Neural crest cell (in vitro differentiated cells): Measurements from ENCODE around the gene SSPN. TPM values are rescaled to one million over a fixed set of nuclear protein-coding genes. Genes with fewer than 3 reads are reported as not detected.

ENCODE experiments used
- DNase-seq: peaks from one replicate; pipeline ENCODE4 v3.0.0; 2021; ENCODE audit warnings: low read depth, mixed read lengths, low spot score
- H3K27ac Mint-ChIP-seq: one replicate; pipeline ENCODE4 v1.8.0; 2021; ENCODE audit warnings: mild to moderate bottlenecking, mixed read lengths; ENCODE audit not compliant: unreplicated experiment
- H3K27me3 Mint-ChIP-seq: 2 replicates; pipeline ENCODE4 v1.8.0; 2021; ENCODE audit warnings: low read depth, mild to moderate bottlenecking, mixed read lengths
- H3K36me3 Mint-ChIP-seq: 2 replicates; pipeline ENCODE4 v1.8.0; 2021; ENCODE audit warnings: low read depth, mild to moderate bottlenecking, mixed read lengths
- H3K4me1 Mint-ChIP-seq: 2 replicates; pipeline ENCODE4 v1.8.0; 2021; ENCODE audit warnings: mixed read lengths
- H3K4me3 Mint-ChIP-seq: one replicate; pipeline ENCODE4 v1.8.0; 2021; ENCODE audit warnings: mild to moderate bottlenecking, mixed read lengths
- H3K9me3 Mint-ChIP-seq: 2 replicates; pipeline ENCODE4 v1.8.0; 2021; ENCODE audit warnings: mixed read lengths
- total RNA-seq: library from RNA; stranded (reverse); gene quantifications from 2 replicates; pipeline ENCODE4 v1.2.1, GENCODE V29; 2021
- TF ChIP-seq, protein P1 (sequence below): fragments of 200-600 bp; sonication (generic); conservative IDR thresholded peaks from 2 replicates; pipeline ENCODE4 v1.5.0; 2021; ENCODE audit warnings: antibody characterized with exemption, mild to moderate bottlenecking

Gene SSPN
- total RNA-seq, 1 donor from 2014 or later, result 4.7 TPM

DNA sequence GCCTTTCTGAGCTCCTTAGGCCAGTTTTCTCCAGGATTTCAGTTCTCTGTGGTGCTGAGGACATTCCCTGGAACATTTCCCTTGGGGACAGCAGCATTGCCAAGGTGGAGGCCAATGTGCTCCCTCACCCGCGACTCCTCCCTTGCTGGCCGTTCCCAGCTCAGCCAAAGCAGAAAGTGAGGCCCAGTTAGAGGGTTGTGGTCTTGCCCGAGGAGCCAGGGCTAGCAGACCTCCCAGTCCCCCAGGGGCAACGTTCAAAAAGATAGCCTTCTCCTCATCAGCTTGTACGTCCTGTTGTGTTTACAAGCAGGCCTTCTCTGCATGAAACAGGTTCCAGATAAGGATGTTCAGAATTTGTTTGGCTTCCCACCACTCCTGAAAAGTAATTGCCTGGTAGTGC is 78.4 kb downstream of the SSPN start:
- no peak for DNase-seq
- TF ChIP-seq, protein P1, sequence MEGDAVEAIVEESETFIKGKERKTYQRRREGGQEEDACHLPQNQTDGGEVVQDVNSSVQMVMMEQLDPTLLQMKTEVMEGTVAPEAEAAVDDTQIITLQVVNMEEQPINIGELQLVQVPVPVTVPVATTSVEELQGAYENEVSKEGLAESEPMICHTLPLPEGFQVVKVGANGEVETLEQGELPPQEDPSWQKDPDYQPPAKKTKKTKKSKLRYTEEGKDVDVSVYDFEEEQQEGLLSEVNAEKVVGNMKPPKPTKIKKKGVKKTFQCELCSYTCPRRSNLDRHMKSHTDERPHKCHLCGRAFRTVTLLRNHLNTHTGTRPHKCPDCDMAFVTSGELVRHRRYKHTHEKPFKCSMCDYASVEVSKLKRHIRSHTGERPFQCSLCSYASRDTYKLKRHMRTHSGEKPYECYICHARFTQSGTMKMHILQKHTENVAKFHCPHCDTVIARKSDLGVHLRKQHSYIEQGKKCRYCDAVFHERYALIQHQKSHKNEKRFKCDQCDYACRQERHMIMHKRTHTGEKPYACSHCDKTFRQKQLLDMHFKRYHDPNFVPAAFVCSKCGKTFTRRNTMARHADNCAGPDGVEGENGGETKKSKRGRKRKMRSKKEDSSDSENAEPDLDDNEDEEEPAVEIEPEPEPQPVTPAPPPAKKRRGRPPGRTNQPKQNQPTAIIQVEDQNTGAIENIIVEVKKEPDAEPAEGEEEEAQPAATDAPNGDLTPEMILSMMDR, result no peak
- Mint-ChIP-seq H3K4me3 (no peak overlapping the region), H3K36me3 (no peaks in the 10 kb centered on the region), H3K9me3 (peaks cover 3% of the 10 kb centered on the region), H3K27ac (no peak overlapping the region), H3K27me3 (peaks cover 3% of the 10 kb centered on the region), H3K4me1 (peaks cover 31% of the 10 kb centered on the region)

DNA sequence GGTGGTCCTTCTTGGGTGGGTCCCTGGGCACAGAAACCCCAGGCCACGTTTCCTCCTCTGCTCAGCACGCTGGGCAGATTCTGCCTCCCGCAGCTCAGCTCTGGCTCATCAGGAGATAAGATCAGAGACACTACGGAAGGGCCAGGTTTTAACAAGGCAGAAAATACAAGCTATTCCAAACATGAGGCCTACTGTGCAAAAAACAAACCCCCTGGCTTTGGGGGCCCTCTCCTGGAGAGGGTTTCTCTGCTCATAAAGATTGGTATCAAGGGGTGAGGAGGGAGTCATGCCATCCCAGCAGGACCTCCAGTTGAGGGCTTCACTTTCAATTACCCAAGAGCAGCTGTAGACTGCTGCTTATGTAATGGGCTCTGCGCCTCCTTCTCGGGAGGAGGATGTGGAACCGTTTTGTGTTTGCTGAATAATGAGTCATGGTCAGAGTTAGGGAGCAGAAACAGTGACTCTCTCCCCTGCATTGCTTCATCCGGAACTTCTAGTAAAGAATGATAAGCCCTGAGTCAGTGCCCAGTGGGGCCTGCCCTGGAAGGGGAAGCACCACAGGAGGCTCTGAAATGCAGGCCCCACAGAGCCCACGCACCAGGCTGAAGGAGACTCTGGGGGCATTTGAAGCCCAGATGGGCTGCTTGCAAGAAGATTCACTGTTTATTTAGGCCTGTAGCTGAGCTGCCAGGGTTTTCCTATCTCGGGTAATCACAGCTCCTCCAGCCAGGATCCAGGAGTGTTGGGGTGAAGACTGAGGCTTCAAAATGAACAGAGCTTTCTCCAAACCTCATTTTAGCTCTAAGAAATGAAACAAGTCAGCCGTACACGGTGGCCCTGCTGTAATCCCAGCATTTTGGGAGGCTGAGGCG is 79.3 kb downstream of the SSPN start:
- DNase-seq, result no peak
- no peaks in the 10 kb centered on the region for H3K36me3 Mint-ChIP-seq
- H3K4me1 Mint-ChIP-seq, result peaks cover 31% of the 10 kb centered on the region
- TF ChIP-seq, protein P1, result no peak
- peak overlapping the region; percentile 61 for H3K27ac Mint-ChIP-seq
- H3K9me3 Mint-ChIP-seq, result peaks cover 3% of the 10 kb centered on the region
- no peak overlapping the region for H3K4me3 Mint-ChIP-seq
- H3K27me3 Mint-ChIP-seq, result peaks cover 3% of the 10 kb centered on the region

DNA sequence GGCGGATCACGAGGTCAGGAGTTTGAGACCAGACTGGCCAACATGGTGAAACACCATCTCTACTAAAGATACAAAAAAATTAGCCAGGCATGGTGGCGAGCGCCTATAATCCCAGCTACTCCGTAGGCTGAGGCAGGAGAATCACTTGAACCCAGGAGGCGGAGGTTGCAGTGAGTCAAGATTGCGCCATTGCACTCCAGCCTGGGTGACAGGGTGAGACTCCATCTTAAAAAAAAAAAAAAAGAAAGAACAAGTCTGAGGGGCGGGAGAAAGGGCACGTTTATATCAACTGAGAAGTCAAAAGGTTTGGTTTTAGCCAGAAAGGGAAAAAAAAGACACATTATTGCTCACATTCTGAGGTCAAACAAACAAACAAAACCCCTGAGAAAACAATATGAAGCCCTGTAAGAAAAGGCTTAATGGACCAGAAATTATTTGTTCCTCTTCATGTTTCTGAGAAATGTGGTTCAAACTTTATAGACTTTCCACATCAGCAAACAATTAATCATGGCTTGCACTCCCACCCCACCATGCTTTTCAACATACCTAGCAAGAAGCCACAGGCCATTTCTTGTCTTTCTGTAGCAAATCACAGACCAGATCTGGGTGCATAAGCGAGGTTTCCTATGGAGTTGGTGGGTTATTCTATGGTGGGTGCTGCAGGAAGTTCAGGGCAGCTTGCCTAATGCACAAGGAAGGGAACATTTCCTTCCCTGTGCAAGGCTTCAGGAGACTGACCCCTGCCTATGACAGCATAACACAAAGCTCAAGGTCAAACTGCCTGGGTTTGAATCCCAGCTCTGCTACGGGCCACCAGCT is 80.1 kb downstream of the SSPN start:
- TF ChIP-seq, protein P1, result no peak
- H3K4me3 Mint-ChIP-seq, result no peak overlapping the region
- peaks cover 3% of the 10 kb centered on the region for H3K27me3 Mint-ChIP-seq
- peaks cover 31% of the 10 kb centered on the region for H3K4me1 Mint-ChIP-seq
- H3K9me3 Mint-ChIP-seq, result peaks cover 3% of the 10 kb centered on the region
- no peak for DNase-seq
- H3K27ac Mint-ChIP-seq, result no peak overlapping the region
- H3K36me3 Mint-ChIP-seq, result no peaks in the 10 kb centered on the region

DNA sequence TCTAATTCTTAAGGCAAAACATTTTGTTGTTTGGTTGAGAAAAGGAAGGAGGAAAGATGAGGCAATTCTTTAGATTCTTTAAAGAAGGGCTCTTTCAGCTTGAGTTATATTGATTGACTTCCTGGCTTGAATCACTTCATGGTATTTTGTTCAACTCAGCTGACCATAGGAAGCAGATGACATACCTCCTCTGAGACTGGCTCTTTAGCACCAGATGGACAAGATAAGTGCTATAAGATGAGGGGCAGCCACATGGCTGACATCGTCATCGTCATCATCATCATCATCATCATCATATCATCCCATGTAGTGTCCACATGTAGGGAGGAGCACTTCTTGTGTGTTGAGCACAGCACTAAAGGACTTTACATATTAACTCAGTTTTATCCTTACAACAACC is 81.3 kb downstream of the SSPN start:
- Mint-ChIP-seq H3K36me3 (no peaks in the 10 kb centered on the region), H3K4me3 (no peak overlapping the region), H3K9me3 (peaks cover 3% of the 10 kb centered on the region), H3K27ac (no peak overlapping the region), H3K4me1 (peaks cover 31% of the 10 kb centered on the region), H3K27me3 (peaks cover 3% of the 10 kb centered on the region)
- no peak for DNase-seq
- TF ChIP-seq, protein P1, result no peak

DNA sequence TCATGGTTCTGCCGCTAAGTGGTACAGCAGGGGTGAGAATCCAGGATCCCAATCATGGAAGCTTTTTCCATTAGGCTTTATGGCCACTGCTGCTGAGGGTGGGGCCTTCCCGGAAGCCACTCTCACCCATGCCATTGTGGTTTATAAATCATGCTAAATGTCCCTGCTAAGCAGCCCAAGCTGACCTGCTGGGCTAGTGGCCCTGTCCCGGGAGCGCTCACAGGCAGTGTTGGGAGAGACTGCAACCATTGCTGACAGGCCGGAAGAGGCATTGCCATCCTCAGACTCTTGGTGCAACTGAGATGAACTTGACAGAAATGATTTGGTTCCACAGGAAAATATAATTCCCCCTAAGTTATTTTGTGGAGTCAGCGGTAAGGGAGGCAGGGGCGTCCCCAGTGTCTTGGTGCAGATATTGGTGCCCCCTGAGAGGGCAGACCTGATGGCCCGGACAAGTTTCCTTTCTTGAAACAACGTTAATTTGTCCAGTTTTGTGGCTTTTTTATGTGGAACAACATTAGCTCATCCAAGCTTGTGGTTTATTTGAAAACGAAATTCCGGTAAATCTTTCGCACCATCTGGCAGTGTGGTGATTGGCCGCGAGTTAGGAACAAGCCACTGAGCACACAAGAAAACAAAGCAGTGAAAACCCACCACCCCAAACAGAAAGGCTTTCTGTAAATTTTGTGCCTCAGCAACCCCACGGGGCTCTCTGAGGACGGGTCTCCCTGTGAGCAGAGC is 82.3 kb downstream of the SSPN start:
- Mint-ChIP-seq H3K27ac (no peak overlapping the region), H3K27me3 (no peaks in the 10 kb centered on the region), H3K4me1 (peaks cover 31% of the 10 kb centered on the region), H3K4me3 (no peak overlapping the region), H3K9me3 (peaks cover 3% of the 10 kb centered on the region), H3K36me3 (no peaks in the 10 kb centered on the region)
- TF ChIP-seq, protein P1, result no peak
- DNase-seq, result no peak
